ENCODE measurements around the gene PLEKHM3. TPM values are rescaled to one million over a fixed set of nuclear protein-coding genes. Genes with fewer than 3 reads are reported as not detected.

PLEKHM3 gene
- total and polyA plus RNA-seq, 2 of the 13 experiments (the other 11 are each of a cell fraction or from before 2014, with no cell fraction given): 4.5 to 4.7 TPM

DNA sequence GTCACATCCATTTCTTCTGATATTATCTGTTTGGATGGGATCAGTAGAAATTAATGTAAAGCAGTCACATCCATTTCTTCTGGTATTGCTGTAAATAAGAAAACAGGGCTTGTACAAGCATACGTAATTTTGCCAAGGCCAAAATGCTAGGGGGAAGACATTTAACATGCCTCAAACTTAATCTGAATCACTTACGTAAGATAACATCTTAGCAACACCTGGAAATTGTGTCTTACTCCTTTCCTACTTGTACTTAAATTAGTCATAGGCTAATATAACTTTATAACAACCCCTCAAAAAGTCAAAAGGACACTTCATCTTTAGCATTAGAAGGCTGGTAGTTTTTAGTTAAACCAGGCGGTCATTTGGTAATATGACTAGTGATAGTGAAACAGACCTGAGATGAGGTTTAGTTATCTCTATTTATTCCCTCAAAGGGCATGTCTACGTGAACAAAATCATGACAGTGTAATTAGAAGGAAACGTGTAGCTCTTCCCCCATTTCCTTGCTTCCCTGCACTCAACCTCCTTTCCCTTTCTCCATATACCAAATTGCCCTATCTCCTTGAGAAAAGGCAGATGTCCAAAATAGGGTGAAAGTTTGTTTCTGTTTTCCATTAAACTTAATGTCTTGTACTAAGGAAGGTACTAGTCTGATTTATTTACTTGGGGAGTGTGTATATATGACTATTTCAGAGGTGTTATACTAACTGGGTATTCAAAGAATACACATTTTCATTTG lies 156.3 kb downstream of the PLEKHM3 start:
- no peak for FAIRE-seq

More for the DNA sequence above, 156.3 kb downstream of the PLEKHM3 start:
- Histone ChIP-seq H3K4me2 (ENCODE audit: low read depth, low read length) (peak overlapping the region; percentile 65), H2AFZ (ENCODE audit: low read length) (no peak overlapping the region), H3K79me2 (ENCODE audit: insufficient read depth, low read length) (no peaks in the 10 kb centered on the region), H3K4me1 (ENCODE audit: insufficient read depth, low read length) (peaks cover 56% of the 10 kb centered on the region), H3K36me3 (replicated peaks in 1 of 2; ENCODE audit: control insufficient read depth in 1 of 2, insufficient read depth in 2 of 2, low read length in 2 of 2) (no peaks in the 10 kb centered on the region), H3K27ac (ENCODE audit: extremely low read length, insufficient read depth, low read length) (peak overlapping the region; percentile 81), H3K4me3 (replicated peaks in 1 of 3; ENCODE audit: insufficient read depth in 1 of 3, low read depth in 2 of 3, low read length in 3 of 3) (no peak overlapping the region; a peak in 2 of 6 replicates), H3K9me3 (ENCODE audit: low read length) (no peaks in the 10 kb centered on the region), H3K27me3 (ENCODE audit: control insufficient read depth in 1 of 2, insufficient read depth in 2 of 2, low read length in 2 of 2) (no peaks in the 10 kb centered on the region), H3K9ac (ENCODE audit: insufficient read depth, low read depth, low read length) (peak overlapping the region; percentile 55), H4K20me1 (ENCODE audit: insufficient read depth, low read length) (no peaks in the 10 kb centered on the region)
- in situ Hi-C loops (cut with HindIII; ENCODE audit: extremely low pct_ligation_motif_present, low pct_unique_long_range_greater_than_20kb): no loop called here
- POLR2A ChIA-PET: interaction anchor here (0.9 to 5.5 kb wide), 27 partner anchors 9 to 165 kb away, joined by 3 to 158 read pairs (median 7); partner anchors contain the start of gene FZD5
- BruUV-seq (replicated peaks): TSS peak; percentile 85
- TF ChIP-seq, protein P1, sequence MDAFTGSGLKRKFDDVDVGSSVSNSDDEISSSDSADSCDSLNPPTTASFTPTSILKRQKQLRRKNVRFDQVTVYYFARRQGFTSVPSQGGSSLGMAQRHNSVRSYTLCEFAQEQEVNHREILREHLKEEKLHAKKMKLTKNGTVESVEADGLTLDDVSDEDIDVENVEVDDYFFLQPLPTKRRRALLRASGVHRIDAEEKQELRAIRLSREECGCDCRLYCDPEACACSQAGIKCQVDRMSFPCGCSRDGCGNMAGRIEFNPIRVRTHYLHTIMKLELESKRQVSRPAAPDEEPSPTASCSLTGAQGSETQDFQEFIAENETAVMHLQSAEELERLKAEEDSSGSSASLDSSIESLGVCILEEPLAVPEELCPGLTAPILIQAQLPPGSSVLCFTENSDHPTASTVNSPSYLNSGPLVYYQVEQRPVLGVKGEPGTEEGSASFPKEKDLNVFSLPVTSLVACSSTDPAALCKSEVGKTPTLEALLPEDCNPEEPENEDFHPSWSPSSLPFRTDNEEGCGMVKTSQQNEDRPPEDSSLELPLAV (CRISPR knock-in tag; conservative IDR thresholded peaks at IDR 0.05; ENCODE audit: low read depth): no peak
- TF ChIP-seq, protein P2, sequence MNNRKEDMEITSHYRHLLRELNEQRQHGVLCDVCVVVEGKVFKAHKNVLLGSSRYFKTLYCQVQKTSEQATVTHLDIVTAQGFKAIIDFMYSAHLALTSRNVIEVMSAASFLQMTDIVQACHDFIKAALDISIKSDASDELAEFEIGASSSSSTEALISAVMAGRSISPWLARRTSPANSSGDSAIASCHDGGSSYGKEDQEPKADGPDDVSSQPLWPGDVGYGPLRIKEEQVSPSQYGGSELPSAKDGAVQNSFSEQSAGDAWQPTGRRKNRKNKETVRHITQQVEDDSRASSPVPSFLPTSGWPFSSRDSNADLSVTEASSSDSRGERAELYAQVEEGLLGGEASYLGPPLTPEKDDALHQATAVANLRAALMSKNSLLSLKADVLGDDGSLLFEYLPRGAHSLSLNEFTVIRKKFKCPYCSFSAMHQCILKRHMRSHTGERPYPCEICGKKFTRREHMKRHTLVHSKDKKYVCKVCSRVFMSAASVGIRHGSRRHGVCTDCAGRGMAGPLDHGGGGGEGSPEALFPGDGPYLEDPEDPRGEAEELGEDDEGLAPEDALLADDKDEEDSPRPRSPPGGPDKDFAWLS (CRISPR knock-in tag; IDR thresholded peaks at IDR 0.05; ENCODE audit: borderline replicate concordance): 0 out of 2 replicates have a peak, but pooled peaks have one; percentile 19
- intact Hi-C loops (cut with micrococcal nuclease; ENCODE audit: unreplicated experiment): no loop called here
- ATAC-seq: no peak
- CTCF ChIA-PET (ENCODE audit: low intra/inter-chr PET ratio, low total read pairs): no interaction called here
- DNase-seq (ENCODE audit: low spot score): no peak
- WGBS (ENCODE audit: low lambda C conversion rate): 93% methylated on average over 5 of the region's 5 CpGs

Measured in HepG2 (cell line).